Femur (tissue), 1 donor: ENCODE results near the gene DKK2.

Experiments
- DNase-seq: peaks from one replicate; pipeline ENCODE4 v3.0.0-alpha.2; 2017

The DKK2 gene, protein sequence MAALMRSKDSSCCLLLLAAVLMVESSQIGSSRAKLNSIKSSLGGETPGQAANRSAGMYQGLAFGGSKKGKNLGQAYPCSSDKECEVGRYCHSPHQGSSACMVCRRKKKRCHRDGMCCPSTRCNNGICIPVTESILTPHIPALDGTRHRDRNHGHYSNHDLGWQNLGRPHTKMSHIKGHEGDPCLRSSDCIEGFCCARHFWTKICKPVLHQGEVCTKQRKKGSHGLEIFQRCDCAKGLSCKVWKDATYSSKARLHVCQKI

DNA sequence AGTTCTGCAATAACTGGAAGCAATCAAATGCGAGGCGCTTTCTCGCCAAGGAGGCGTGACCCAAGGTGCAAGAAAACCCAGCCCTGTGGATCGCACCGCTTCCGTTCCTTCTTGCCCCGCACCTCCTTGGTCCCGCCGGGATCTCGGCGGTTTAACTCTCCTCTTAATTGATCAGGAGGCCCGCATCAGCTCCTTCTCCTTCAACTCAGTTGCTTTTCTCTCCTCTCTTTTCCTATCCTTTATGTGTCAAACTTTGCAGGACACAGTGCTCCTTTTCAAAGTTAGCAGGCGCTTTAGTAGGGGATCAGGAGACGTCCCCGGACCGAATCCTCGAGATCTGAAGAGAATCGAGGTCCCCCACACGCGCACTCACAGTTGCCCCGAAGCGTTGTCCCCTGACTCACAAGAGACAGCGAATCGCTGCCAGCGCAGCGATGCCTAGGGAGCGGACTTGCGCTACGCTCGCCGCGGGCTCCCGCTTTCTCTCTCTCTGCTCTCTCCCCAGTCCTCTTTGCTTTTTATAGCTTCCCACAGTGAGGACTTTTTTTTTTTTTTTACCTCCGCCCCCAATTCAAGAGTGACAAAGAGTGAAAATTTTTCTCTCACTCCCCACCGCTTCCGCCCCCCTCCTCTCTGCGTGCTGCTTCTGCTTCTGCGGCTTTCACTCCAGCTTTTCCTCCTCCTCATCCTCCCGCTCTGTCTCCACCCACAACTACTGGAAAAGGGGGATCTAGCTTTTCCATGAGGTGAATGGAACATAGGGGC is at the start of gene DKK2:
Gene DKK2, minus strand, starts transcription at position 495 of the 765 bp plus-strand sequence. CDS start 722 bp downstream, outside the sequence.
- DNase-seq = peak; percentile 76

DNA sequence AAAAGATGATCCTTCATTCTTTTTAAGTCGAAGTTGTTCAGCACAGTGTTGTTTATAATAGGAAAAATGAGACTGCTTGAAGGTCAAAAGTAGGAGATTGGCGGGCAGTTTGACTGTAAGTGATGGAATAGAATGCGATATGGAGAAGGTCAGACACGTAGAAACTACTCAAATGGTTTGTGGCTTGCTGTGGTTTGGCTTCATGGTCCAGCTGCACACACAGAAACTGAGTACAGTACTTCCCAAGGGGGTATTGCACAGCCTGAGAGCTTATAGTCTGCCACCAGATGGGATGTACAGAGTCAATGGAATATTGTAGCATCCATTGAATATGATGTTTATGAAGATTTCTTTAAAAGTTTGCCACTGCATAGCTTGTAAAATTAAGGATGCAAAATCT is 41.1 kb upstream of the DKK2 start:
- DNase-seq = no peak

GRCh38 chr4:107072836-107073736 is 37.0 kb upstream of the DKK2 start:
- no peak for DNase-seq

GRCh38 chr4:107071108-107071507 is 35.0 kb upstream of the DKK2 start:
- no peak for DNase-seq

- no peak for DNase-seq
Observed at GRCh38 chr4:107069049-107069448, 32.9 kb upstream of the DKK2 start.

- no peak for DNase-seq
Observed at GRCh38 chr4:107068116-107068515, 32.0 kb upstream of the DKK2 start.

GRCh38 chr4:107066621-107067020 is 30.5 kb upstream of the DKK2 start:
- DNase-seq = no peak

- DNase-seq = no peak
Observed at GRCh38 chr4:107065201-107065600, 29.1 kb upstream of the DKK2 start.

DNA sequence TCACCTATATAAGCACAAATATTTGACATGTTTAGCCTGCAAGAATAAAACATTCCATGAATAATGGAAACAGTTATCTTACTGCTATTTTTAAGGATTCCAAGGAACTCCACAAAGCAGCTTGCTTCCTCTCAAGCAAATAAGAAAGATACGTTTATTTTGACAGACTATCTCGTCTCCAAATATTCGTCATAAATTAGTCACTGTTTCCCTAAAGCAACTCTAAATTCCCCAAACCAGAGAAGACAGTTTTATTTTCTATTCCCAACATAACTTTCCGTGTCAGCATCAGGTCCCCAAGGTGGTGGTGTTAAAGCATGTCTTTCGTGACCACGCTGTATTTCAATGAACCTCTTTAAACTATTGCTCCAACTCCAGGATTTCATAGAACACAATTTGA is 24.3 kb upstream of the DKK2 start:
- DNase-seq = no peak

- DNase-seq = no peak
Observed at GRCh38 chr4:107058828-107059227, 22.7 kb upstream of the DKK2 start.

DNA sequence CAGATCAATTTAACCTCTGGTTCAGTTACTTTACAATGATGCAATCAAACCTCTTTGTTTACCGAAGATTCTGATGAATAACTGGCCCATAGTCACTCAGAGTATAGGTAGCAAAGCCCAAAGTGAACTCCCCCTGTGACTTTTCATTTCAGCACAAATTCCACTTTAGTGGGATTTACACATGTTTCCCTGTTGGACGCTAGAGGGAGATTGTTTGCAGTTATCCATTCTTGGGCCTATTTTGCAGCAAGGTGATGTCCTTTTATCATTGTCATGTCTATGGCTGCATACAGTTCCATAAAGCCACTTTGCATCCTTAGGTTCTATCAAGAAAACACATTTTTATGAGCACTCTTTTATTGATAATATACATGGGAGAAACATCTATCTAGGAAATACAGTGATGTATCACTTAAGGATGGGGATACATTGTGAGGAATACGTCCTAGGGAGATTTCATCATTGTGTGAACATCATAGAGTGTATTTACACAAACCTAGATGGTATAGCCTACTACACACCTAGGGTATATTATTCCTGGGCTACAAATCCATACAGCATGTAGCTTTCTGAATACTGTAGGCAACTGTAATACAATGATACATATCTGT is 14.5 kb upstream of the DKK2 start:
- DNase-seq = no peak

DNA sequence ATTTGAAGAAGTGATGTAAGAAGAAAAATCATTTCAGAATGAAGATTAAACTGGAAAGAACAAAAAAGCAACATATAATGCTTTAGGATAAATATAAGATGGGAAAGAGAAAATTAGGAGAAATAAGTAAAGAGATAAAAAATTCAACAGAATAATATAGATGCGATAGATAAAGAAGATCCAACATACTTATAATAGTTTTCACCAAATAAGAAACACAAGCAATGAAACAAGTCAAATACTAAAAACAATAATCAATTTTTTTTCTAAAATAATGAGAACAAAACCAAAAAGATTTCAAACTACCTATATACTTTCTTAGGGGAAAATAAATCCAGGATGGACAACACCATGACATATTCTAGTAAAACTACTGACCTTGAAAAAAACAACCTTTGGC is 10.1 kb upstream of the DKK2 start:
- DNase-seq = no peak

DNA sequence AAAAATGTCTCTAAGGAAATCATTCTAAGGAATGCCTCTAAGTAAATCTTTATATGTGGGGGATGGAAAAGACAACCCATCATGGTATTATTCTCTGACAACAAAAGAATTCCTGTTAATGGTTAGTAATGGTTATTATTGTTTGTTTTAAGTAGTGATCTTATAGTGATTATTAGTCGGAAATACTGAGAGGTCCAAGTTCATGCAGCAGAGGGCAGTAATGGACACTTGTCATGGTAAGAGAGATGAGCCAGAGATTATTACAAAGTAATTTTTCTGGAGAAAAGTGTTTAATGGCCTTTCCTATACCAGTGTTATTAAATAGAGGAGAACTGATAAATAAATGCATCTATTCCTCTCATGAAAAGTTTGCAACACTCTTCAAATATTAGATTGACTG is 8.1 kb upstream of the DKK2 start:
- DNase-seq = no peak

- peak; percentile 80 for DNase-seq
Observed at GRCh38 chr4:107037199-107037584, 1.1 kb upstream of the DKK2 start.

DNA sequence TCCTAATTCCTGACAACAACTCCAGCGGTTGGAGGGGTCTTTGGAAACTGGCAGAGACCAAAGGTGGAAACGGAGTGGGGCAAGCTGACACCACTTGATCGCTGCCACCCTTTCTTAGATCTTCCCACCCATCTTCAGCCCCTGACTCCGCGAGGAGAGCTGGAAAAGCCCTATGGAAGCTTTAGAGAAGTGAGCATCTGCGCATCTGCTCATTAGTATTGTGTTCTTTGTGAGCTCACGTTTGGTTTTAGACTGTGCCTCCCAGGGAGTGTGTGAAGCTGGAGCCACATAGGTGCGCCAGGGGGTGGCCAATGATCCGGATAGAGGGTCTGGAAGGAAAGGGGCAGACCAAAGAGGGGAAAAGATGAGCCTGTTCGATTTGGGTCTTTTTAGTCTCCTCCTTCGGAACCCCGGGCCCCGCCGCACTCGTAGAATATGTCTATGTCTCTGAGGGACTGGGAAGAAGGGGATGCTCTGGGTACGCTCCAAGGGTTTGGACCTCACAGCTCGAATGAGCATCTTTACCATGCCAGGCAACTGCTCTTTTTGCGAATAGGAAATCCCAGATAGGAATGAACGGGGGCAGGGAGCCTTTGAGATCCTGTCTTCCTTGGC is 578 bp upstream of the DKK2 start:
- DNase-seq = no peak

- peak; percentile 64 for DNase-seq
Observed at GRCh38 chr4:107034996-107035818, 906 bp downstream of the DKK2 start.

DNA sequence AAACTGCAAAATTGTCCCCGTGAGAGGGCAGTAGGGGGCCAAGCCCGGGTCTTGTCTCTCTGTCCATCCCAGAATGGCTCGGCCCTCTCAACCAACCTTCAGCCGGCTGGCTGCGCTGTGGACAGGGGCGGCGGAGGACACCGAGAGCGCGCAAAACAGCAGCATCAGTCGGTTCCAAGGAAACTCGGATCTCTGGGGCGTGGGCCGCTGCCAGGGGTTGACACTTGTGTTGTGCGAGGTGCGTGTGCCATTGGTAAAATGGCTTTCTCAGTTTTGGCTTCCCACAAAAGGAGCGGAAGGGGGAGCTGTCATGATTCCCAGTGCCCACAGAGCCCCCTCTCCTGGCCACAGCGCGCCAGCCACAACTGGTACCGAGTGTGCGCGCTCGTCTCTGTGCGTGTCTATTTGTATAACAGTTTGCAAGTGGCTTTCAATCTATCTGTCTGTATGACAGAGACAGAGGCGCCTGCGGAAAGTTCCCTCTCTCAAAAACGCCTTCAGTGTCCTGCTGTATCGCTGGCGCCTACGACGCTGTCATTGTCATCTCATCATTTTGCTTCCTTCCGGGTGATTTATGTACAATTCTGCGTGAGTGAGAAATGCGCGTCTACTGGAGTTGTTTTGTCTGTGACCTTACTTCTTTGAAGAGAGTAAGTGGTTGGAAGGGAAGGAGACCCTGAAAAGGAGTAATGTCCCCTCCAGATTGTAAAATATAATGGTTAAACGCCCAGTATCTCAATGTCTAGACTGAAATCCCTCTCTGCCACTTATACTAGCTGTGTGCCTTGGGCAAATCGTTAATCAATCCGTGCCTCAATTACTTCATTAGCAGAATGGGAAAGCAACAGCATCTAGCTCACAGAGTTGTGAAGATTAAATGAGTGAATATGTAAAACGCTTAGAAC is 1.8 kb downstream of the DKK2 start:
- DNase-seq = peak; percentile 80

DNA sequence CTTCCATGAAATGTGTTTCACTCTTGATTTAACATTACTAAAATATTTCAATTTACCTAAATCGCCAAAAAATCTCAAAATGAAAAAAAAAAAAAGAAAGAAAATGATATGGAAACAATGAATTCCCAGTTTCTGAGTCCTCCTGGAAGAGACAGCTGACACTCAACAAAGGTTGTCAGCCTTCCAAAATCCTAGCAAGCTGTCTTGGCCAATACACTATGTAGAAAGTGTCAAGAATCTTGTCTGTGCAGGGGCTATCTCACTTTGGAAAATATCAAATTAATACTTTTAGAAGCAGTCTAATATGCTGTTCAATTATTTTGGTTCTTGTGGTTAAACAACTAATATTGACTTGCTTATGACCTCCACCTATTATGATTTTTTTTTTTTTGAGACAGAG is 8.7 kb downstream of the DKK2 start:
- no peak for DNase-seq

DNA sequence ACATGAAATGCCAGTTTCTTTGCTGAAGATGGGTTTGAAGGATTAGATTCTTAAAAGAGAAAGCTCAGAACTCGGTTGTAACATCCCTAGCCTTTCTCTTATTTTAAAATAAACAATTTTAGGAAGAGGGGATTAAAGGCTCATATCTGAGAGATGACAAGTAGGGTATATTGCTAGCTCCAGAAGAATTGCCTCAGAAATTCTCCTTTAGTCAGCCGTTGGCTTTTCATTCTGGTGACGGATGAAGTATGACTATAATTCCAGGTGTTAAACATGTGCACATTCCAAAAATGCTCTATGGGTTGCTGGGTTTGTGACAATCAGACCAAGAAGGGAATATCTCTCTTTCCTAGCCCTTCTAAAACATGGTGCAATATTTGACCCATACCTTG is 17.8 kb downstream of the DKK2 start:
- DNase-seq = no peak
